Measurements from ENCODE around the gene PHKA2. TPM values are rescaled to one million over a fixed set of nuclear protein-coding genes. Genes with fewer than 3 reads are reported as not detected.

The PHKA2 gene
- total RNA-seq, 1 donor from 2014 or later: 67.1 TPM

GRCh38 chrX:18892899-18893298 is 91.0 kb downstream of the PHKA2 start:
- ATAC-seq (no peak), DNase-seq (ENCODE audit: low spot score) (no peak)

- no peak for DNase-seq (ENCODE audit: low spot score)
- ATAC-seq: no peak
Measured at GRCh38 chrX:18891548-18891945, 92.4 kb downstream of the PHKA2 start.

GRCh38 chrX:18890724-18891547 is 93.0 kb downstream of the PHKA2 start:
- ATAC-seq (no peak), DNase-seq (ENCODE audit: low spot score) (no peak)

GRCh38 chrX:18890049-18890381 is 93.9 kb downstream of the PHKA2 start:
- DNase-seq (ENCODE audit: low spot score): no peak
- no peak for ATAC-seq

GRCh38 chrX:18889346-18890048 is 94.4 kb downstream of the PHKA2 start:
- ATAC-seq: no peak
- DNase-seq (ENCODE audit: low spot score): no peak

GRCh38 chrX:18888281-18888680 is 95.6 kb downstream of the PHKA2 start:
- no peak for ATAC-seq
- DNase-seq (ENCODE audit: low spot score): no peak

- peak; percentile 10 for ATAC-seq
- DNase-seq (ENCODE audit: low spot score): no peak
Measured at GRCh38 chrX:18887825-18888212, 96.1 kb downstream of the PHKA2 start.

GRCh38 chrX:18887177-18887824 is 96.6 kb downstream of the PHKA2 start:
- ATAC-seq (peak; percentile 73), DNase-seq (ENCODE audit: low spot score) (peak; percentile 85)

GRCh38 chrX:18886344-18887161 is 97.4 kb downstream of the PHKA2 start:
- peak; percentile 63 for ATAC-seq
- peak; percentile 67 for DNase-seq (ENCODE audit: low spot score)

- ATAC-seq: peak; percentile 0
- DNase-seq (ENCODE audit: low spot score): no peak
Measured at GRCh38 chrX:18886005-18886343, 97.9 kb downstream of the PHKA2 start.

GRCh38 chrX:18885328-18886004 is 98.4 kb downstream of the PHKA2 start:
- DNase-seq (ENCODE audit: low spot score) (no peak), ATAC-seq (no peak)

GRCh38 chrX:18884916-18885315 is 99.0 kb downstream of the PHKA2 start:
- no peak for DNase-seq (ENCODE audit: low spot score)
- ATAC-seq: no peak

- ATAC-seq (no peak), DNase-seq (ENCODE audit: low spot score) (no peak)
Measured at GRCh38 chrX:18883961-18884765, 99.8 kb downstream of the PHKA2 start.

- ATAC-seq: no peak
- no peak for DNase-seq (ENCODE audit: low spot score)
Measured at GRCh38 chrX:18883234-18883960, 100.5 kb downstream of the PHKA2 start.

GRCh38 chrX:18879144-18879543 is 104.8 kb downstream of the PHKA2 start:
- no peak for DNase-seq (ENCODE audit: low spot score)
- ATAC-seq: no peak

GRCh38 chrX:18877469-18877868 is 106.4 kb downstream of the PHKA2 start:
- DNase-seq (ENCODE audit: low spot score) (no peak), ATAC-seq (peak; percentile 80)

- DNase-seq (ENCODE audit: low spot score) (no peak), ATAC-seq (no peak)
Measured at GRCh38 chrX:18875256-18875878, 108.5 kb downstream of the PHKA2 start.

GRCh38 chrX:18874560-18875255 is 109.2 kb downstream of the PHKA2 start:
- ATAC-seq: no peak
- no peak for DNase-seq (ENCODE audit: low spot score)

All from left lobe of liver (tissue), 2 donors.